Activated CD4-positive, CD25-positive, alpha-beta regulatory T cell (primary cell): ENCODE data around the gene DCC.

Experiments
- DNase-seq, 4 experiments: peaks; one replicate each; lab custom pipeline; 2025; lab: John Stamatoyannopoulos, UW

The DCC gene

GRCh38 chr18:52427521-52428175, 87.7 kb downstream of the DCC start:
- DNase-seq = no peak

DNA sequence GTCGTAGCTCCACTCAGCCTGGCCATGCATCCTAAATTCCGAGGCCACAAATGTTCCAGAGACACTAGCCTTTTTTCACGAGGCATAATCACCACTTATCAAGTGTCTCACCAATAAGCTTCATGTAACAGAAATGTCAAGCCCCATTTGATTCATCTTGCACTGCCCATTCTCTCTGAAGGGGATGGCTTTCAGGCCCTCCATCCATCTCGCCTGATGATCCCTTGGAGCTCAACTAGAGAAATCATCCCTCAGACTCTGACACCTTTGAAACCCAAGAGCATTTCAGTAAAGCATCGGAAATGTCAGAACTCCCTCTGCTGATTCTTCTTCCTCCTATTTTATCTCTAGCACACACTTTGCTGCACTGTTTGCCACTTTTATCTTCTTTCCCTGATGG, 91.7 kb downstream of the DCC start:
- no peak for DNase-seq

DNA sequence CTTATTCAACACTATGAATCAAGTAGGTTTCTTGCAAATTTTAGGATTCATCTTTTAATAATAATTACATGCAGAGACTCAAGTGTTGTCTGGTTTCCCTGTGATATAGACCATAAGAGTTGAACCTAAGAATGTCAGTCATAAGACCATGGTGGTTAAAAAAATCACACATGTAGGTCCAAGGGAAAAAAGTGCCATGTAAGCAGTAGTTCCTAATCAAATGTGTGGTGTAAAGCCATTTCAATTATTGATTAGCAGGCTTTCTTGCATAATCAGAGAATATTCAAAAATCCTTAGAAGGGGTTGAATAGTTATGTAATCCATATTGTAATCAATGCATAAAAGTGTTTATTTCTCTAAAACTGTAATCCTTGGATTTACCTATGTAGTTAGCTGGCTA, 93.8 kb downstream of the DCC start:
- no peak for DNase-seq

- DNase-seq = no peak
Measured at GRCh38 chr18:52435301-52435700, 95.3 kb downstream of the DCC start.

GRCh38 chr18:52437161-52437560, 97.2 kb downstream of the DCC start:
- no peak for DNase-seq

DNA sequence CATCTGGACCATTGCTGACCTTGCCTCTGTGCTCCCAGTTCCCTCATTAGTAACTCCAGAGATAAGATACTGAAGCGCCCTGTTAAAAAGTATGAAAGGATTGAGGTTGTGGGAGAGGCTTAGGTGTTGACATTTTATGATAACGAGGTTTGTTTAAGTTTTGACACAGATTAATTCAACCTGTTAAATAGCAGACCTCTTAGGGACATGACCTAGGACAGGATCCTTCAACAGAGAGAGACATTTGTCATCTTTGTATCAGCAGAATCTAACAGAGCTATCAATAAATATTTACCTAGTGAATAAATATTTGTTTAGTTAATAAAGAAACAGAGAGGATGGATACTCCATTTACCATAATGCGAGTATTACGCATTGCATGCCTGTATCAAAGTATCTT, 99.5 kb downstream of the DCC start:
- no peak for DNase-seq

DNA sequence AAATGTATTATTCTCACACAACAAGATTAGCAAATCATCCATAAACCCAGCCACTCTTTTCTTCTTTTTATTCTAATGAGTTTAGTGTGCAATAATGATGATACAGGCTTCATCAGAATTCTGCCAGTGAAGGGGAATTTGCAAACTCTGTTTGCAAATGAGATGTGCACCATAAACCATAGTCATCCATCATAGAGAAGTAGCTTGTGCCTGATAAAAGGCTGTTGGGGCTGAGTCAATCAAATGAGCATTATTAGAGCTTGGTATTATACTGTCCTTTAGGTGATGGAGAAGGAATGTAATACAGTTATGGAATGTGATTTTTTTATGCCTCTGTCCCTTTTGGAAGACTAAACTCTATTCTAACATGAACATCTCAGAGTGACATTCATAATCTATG, 101.8 kb downstream of the DCC start:
- DNase-seq = no peak

- DNase-seq = no peak
Measured at GRCh38 chr18:52442686-52443085, 102.7 kb downstream of the DCC start.

DNA sequence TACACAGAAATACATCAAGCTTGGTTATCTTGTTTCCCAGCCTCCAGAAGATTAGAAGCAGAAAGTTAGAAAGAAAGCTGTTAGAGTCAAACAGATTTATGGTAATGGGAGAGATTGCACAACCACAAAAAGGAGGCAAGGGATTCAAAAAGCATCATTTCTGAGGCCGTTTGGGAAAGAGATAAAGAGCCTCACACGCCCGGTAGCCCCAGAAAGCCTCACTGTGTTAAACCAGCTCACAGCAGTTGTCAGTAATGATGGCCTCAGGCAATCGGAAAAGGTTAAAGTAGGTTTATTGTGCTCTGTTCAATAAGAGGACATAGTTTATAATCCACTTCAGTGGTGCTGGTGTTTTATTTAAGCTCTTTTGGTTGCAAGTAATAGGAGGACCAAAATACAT, 111.3 kb downstream of the DCC start:
- DNase-seq = no peak

DNA sequence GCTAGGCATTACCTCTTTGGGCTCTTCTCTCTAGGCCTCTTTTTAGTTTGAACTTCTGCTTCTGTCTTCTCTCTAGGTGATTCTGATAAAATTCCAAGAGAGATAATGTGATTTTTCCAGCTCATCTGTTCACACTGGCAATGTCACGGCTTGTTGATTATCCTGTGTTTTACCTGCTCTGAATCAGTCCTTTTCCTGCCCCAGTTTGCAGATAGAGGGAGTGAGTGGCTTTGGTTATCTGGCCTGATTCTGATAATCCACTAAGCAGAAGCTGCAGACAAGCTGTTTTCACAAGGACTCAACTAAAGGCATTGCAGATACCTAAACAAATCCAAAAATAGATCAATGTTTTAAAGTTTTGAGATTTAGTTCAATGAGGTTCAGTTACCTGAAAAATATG, 111.9 kb downstream of the DCC start:
- DNase-seq = no peak

DNA sequence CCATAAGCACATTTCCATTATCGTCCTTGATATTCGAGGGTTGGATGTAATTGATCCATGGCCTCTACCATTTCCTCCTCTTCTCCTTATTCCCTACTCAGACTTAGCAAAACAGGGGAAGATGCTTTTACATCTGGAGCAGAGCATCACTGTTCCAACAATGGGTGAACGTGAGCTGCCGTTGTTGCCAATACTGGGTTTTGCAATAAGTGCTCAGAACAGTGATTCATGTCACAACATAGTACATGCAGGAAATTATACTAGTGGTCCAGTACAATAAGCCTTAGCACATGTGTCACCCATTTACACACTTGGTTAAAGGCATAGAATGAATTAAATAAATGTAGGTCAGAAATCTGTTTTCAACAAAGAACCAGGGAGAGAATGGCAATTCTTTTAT, 112.4 kb downstream of the DCC start:
- DNase-seq = no peak

GRCh38 chr18:52459890-52460289, 119.9 kb downstream of the DCC start:
- no peak for DNase-seq

GRCh38 chr18:52462853-52463252, 122.9 kb downstream of the DCC start:
- DNase-seq = no peak

DNA sequence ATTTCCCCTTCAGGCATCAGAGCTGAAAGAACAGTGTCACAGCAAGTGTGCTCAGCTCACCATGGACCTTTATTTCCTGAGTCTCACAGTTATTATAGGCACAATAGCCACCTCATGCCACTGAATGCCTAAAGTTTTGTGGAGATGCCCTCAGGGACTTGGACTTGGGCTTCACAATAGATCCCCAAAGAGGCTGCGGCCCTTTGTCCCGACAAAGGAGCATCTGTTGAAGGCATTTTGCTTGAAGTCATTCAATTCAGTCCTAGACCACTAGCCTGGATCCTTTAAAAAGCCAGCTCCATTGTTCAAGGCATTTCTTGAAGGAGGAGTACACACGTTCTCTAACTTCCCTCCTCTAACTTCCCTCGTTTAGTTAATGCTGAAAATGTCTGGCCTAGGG, 125.4 kb downstream of the DCC start:
- no peak for DNase-seq

- DNase-seq = no peak
Measured at GRCh38 chr18:52468496-52468895, 128.5 kb downstream of the DCC start.

GRCh38 chr18:52475325-52475724, 135.3 kb downstream of the DCC start:
- no peak for DNase-seq

GRCh38 chr18:52481116-52481515, 141.1 kb downstream of the DCC start:
- DNase-seq = no peak

DNA sequence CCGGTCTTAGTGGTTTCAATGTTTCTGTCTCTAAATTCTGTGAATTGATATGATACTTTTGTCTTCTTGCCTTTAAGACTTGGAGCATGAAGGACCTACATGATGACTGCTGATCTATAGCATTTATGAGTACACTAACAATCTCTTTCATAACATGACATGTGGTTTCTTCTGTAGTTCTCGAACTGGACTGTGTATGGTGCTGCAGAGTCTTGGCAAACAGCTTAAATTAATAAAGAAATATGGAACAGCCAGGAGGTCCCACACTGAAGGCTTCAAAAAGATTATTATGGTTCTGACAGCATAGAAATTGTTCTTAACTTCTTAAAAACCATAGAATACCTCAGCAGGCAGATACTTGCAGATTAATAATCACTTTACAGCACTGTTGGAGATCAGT, 145.0 kb downstream of the DCC start:
- DNase-seq = no peak

DNA sequence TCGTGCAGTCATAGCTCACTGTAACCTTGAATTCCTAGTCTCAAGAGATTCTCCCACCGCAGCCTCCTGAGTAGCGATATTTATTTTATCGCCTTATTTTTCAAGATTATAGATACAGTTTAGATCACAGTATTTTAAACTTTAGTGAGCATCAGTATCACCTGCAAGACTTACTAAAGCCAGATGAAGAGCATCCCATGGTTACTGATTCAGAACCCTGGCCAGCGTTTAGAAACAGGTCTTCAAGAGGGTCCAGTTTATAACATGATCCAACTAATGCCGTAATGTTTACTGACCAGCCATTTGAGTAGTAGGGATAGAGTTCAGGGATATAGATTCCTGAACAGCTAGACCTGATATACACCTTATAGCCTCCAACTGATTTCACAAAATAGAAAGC, 146.1 kb downstream of the DCC start:
- no peak for DNase-seq

DNA sequence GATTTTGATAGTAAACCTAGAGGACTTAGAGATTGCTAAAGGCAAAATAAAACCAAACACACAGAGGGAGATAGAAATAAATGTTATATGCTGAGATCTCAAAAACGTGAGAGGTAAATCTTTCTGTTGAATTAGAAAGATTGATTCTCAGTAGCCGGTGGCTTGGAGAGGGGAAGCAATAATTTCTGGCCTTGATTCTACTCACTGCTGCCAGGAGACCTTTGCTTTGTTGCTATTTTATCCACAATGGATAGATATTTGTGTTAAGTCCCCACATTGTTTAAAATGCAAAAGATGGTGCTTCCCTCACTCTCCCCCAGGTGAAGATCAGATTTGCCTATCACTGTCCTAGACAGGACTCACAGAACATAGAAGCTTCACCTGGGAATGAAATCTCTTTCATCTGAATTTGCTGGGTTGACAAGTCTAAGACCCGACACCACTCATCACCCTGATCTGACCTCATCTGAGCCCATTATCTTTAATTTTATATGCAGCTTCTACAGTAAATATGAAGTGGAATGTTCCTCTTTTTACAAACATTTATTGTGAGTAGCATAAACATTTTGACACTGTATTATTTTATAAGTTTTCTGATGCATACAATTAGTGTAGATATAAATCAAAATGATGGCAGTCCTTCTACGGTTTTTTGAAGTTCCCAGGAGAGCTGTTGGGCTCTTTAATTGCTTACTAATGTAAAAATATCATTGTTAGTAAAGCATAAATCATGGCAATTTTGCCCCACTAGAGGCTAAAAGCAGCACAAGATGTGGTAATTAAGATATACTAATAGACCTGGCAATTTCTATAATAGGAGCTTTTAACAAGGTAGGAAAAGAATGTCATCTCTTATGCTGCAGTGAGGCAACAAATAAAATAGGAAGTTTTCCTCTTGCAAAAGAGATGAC, 149.7 kb downstream of the DCC start:
- no peak for DNase-seq

GRCh38 chr18:52496426-52496825, 156.4 kb downstream of the DCC start:
- DNase-seq = no peak

GRCh38 chr18:52499016-52499415, 159.0 kb downstream of the DCC start:
- DNase-seq = no peak

GRCh38 chr18:52499644-52500043, 159.6 kb downstream of the DCC start:
- no peak for DNase-seq

DNA sequence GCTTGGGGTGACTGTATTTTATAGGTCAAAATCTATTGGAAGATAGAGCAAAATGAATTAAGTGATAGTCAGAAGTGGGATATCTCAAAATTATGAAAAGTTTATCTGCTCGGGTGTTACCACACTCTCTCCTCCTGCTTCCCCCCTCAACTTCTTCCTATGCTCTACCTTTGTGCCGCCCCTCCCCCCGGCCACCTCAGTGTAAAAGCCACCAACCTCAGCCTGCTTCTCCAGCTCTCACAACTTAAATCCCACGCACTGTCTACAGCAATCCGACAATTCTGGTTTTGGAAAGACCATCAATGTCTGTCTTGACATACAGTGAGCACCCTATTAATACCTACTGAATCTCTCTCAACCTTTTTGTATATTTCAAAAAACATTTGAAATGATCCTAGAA, 164.6 kb downstream of the DCC start:
- no peak for DNase-seq
